Testis (tissue), 2 donors: ENCODE results near the gene DLG2.

Source experiments
- CTCF ChIP-seq, 3 experiments: fragments of 450-650 bp in 2 of 3; fragments of 200-600 bp in 1 of 3; sonication (generic) in 1 of 3; IDR thresholded peaks; one replicate each; pipeline ENCODE4 v1.5.1; 2016 to 2019; ENCODE audit warnings: antibody characterized with exemption in 3 of 3, mild to moderate bottlenecking in 2 of 3, moderate library complexity in 1 of 3
- POLR2A ChIP-seq: fragments of 450-650 bp; IDR thresholded peaks from one replicate; pipeline ENCODE4 v1.6.1; 2017; ENCODE audit warnings: antibody characterized with exemption, mild to moderate bottlenecking, moderate library complexity

DNA sequence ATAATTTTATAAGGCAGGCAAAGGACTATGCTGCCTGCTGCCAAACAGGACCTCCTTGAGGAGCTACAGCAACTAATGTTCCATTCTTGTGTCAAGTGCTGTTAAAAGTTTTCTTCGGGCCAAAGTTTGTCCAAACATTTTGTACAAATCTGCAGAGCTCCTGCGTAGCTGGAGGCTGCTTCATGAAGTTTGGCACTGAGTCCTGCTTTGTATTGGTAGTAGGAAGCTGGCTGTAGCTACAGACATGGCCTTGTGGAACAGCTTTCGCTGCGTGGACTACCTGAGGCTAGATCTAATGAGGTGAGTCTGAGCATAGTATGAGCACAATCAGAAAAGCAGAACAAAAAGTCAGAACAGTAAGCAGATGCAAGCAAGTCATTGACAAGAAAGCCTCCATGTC lies 528.1 kb downstream of the DLG2 start:
- TF ChIP-seq CTCF (IDR thresholded peaks at IDR 0.05) (no peak), POLR2A (no peak)
